Effector memory CD8-positive, alpha-beta T cell (primary cell): Measurements from ENCODE around the gene ZNF768.
A peak's percentile ranks its signal among the peaks of the same experiment; 100 is the strongest.
"Not testable (repeated sequence)": the region's sequence is repeated elsewhere in the genome, so short reads cannot be mapped to it uniquely, and the experiment has no call there.

Experiments
- ATAC-seq: fragments of 150-1000 bp; cut with Tn5 transposase; replicated peaks from 2 replicates; pipeline ENCODE4 v1.10.0; 2021; ENCODE audit warnings: mild to moderate bottlenecking, moderate library complexity
- DNase-seq, 3 experiments: peaks; one replicate each; pipeline ENCODE4 v3.0.0; 2021
- H3K27ac Mint-ChIP-seq, 2 donors: one replicate each; pipeline ENCODE4 v1.8.0; 2022; ENCODE audit warnings: mild to moderate bottlenecking in 2 of 2, mixed read lengths in 2 of 2, moderate library complexity in 2 of 2
- H3K27me3 Mint-ChIP-seq, 2 donors: one replicate each; pipeline ENCODE4 v1.8.0; 2022; ENCODE audit warnings: mixed read lengths in 2 of 2
- H3K36me3 Mint-ChIP-seq: one replicate; pipeline ENCODE4 v1.8.0; 2022; ENCODE audit warnings: mild to moderate bottlenecking, moderate library complexity, mixed read lengths; ENCODE audit not compliant: insufficient read depth
- H3K4me1 Mint-ChIP-seq, 2 donors: one replicate each; pipeline ENCODE4 v1.8.0; 2022; ENCODE audit warnings: low read depth in 2 of 2, mixed read lengths in 2 of 2
- H3K4me3 Mint-ChIP-seq, 2 donors: one replicate each; pipeline ENCODE4 v1.8.0; 2022; ENCODE audit warnings: mild to moderate bottlenecking in 2 of 2, mixed read lengths in 2 of 2, moderate library complexity in 2 of 2
- H3K9me3 Mint-ChIP-seq, 2 donors: one replicate each; pipeline ENCODE4 v1.8.0; 2022; ENCODE audit warnings: mixed read lengths in 2 of 2

ZNF768 gene

GRCh38 chr16:30522702-30523463 is 3.5 kb downstream of the ZNF768 start:
- not testable (repeated sequence) for DNase-seq, ATAC-seq, H3K9me3 Mint-ChIP-seq, H3K27me3 Mint-ChIP-seq, H3K4me3 Mint-ChIP-seq
- Mint-ChIP-seq H3K36me3 (peaks cover 61% of the 10 kb centered on the region), H3K27ac (peak overlapping the region; percentile 26 to 51), H3K4me1 (peaks cover 23 to 26% of the 10 kb centered on the region in 2 donors)

- ATAC-seq: no peak
- peaks cover 19% of the 10 kb centered on the region in 2 donors for H3K4me1 Mint-ChIP-seq
- H3K36me3 Mint-ChIP-seq: peaks cover 65% of the 10 kb centered on the region
- no peak for DNase-seq
- H3K27me3 Mint-ChIP-seq: no peaks in the 10 kb centered on the region
- H3K4me3 Mint-ChIP-seq: peak overlapping the region in 1 of 2 donors; percentile 2
- no peaks in the 10 kb centered on the region for H3K9me3 Mint-ChIP-seq
- H3K27ac Mint-ChIP-seq: peak overlapping the region; percentile 26 to 44
These were observed 4.3 kb downstream of the ZNF768 start for GRCh38 chr16:30521873-30522641.

DNA sequence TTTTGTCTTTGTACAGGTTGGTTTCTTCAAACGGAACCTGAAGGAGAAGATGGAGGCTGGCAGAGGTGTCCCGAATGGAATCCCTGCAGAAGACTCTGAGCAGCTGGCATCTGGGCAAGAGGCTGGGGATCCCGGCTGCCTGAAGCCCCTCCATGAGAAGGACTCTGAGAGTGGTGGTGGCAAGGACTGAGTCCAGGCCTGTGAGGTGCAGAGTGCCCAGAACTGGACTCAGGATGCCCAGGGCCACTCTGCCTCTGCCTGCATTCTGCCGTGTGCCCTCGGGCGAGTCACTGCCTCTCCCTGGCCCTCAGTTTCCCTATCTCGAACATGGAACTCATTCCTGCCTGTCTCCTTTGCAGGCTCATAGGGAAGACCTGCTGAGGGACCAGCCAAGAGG is 4.9 kb downstream of the ZNF768 start:
- H3K27me3 Mint-ChIP-seq: no peaks in the 10 kb centered on the region
- ATAC-seq: no peak
- peak overlapping the region; percentile 26 to 49 for H3K27ac Mint-ChIP-seq
- H3K9me3 Mint-ChIP-seq: no peaks in the 10 kb centered on the region
- peaks cover 70% of the 10 kb centered on the region for H3K36me3 Mint-ChIP-seq
- H3K4me3 Mint-ChIP-seq: no peak overlapping the region
- H3K4me1 Mint-ChIP-seq: peaks cover 19 to 21% of the 10 kb centered on the region in 2 donors
- no peak for DNase-seq

DNA sequence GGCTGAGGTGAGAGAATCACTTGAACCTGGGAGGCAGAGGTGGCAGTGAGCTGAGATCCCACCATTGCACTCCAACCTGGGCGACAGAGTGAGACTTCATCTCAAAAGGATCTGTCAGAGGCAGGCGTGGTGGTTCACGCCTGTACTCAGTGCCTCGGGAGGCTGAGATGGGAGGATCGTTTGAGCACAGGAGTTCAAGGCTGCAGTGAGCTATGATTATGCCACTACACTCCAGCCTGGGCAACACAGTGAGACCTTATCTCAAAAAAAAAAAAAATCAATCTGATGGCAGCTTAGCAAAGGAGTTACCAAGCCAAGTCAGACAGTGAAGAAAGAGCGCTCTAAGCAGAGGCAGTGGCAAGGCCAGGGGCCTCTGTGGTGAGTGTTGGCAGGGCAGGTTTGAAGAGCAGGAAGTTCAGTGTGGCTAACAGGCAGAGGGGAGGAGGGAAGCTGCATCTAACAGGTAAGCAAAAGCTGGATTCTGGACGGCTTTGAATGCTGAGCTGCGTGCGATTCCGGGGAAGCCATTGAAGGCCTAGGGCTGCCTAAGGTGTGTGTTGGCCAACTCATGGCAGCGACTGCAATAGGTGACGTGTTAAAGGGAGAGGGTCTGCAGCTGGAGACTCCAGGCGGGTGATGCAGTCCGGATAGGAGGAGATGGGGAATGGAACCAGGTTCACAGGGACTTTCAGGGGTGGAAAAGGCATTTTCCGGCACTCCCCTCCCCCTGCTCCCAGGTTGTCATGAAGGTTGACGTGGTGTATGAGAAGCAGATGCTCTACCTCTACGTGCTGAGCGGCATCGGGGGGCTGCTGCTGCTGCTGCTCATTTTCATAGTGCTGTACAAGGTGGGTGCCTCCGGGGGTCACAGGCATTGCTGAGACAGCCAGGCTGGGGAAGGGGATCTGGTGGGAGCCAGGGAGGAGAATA is 7.0 kb downstream of the ZNF768 start:
- DNase-seq: no peak
- no peaks in the 10 kb centered on the region for H3K27me3 Mint-ChIP-seq
- peak overlapping the region; percentile 52 to 53 for H3K27ac Mint-ChIP-seq
- H3K36me3 Mint-ChIP-seq: peaks cover 87% of the 10 kb centered on the region
- H3K4me1 Mint-ChIP-seq: peaks cover 11 to 25% of the 10 kb centered on the region in 2 donors
- H3K9me3 Mint-ChIP-seq: no peaks in the 10 kb centered on the region
- no peak overlapping the region for H3K4me3 Mint-ChIP-seq
- peak; percentile 51 for ATAC-seq

GRCh38 chr16:30518552-30518951 is 7.8 kb downstream of the ZNF768 start:
- ATAC-seq (no peak), DNase-seq (no peak)
- peaks cover 92% of the 10 kb centered on the region for H3K36me3 Mint-ChIP-seq
- no peaks in the 10 kb centered on the region for H3K9me3 Mint-ChIP-seq
- no peak overlapping the region for H3K4me3 Mint-ChIP-seq
- H3K27ac Mint-ChIP-seq: peak overlapping the region; percentile 77 to 84
- peaks cover 11 to 25% of the 10 kb centered on the region in 2 donors for H3K4me1 Mint-ChIP-seq
- H3K27me3 Mint-ChIP-seq: no peaks in the 10 kb centered on the region

DNA sequence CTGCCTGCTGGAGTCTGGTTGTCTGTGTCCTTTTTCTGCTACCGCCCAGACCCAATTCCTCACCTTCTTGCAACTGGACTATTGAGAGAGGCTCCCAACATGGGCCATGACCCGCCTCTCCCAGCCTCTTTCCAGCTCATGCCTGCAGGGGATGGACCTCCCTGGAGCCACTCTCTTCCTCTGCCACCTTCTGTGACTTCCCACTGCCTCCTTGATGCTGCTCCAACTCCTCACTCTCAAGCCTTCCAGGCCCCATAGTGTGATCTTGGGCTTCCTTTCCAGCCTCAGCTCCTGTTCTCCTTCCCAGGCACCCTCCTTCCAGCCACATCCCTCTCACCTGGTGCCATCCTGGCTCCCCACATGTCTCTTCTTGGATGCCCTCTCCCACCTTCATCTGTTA is 11.1 kb downstream of the ZNF768 start:
- H3K36me3 Mint-ChIP-seq: peaks cover 100% of the 10 kb centered on the region
- H3K27me3 Mint-ChIP-seq: no peaks in the 10 kb centered on the region
- peak overlapping the region in 1 of 2 donors; percentile 75 for H3K27ac Mint-ChIP-seq

DNA sequence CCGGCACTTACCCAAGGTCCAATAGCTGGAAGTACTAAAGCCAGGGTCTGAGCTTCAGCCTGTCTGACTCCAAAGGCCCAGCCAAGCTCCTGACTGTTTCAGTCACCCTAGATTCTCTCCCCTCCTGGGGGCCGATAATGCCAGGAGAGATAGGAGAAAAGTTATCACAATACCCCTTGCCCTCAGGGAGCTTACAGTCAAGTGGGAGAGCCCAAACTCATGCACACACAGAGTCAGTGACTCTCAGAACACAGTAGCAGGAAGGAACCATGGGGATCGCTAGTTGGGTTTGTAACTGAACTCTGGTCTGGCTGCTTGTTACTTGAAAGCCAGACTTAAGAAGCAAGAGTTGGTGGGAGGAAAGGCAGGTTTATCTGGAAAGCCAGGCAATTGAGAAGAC is 14.9 kb downstream of the ZNF768 start:
- Mint-ChIP-seq H3K4me1 (peaks cover 17 to 20% of the 10 kb centered on the region in 2 donors), H3K27ac (peak overlapping the region in 1 of 2 donors; percentile 68), H3K4me3 (no peak overlapping the region), H3K27me3 (no peaks in the 10 kb centered on the region), H3K36me3 (peaks cover 100% of the 10 kb centered on the region), H3K9me3 (no peaks in the 10 kb centered on the region)
- ATAC-seq: no peak
- DNase-seq: no peak

More for the DNA sequence above, 11.1 kb downstream of the ZNF768 start:
- Mint-ChIP-seq H3K4me3 (no peak overlapping the region), H3K9me3 (no peaks in the 10 kb centered on the region), H3K4me1 (peaks cover 25 to 34% of the 10 kb centered on the region in 2 donors)
- DNase-seq (no peak), ATAC-seq (no peak)

- Mint-ChIP-seq H3K4me3 (no peak overlapping the region), H3K27ac (peak overlapping the region; percentile 38 to 68), H3K9me3 (no peaks in the 10 kb centered on the region), H3K36me3 (peaks cover 100% of the 10 kb centered on the region), H3K27me3 (no peaks in the 10 kb centered on the region), H3K4me1 (peaks cover 14 to 20% of the 10 kb centered on the region in 2 donors)
- ATAC-seq (no peak), DNase-seq (no peak)
These were observed 15.9 kb downstream of the ZNF768 start for GRCh38 chr16:30510376-30510938.

DNA sequence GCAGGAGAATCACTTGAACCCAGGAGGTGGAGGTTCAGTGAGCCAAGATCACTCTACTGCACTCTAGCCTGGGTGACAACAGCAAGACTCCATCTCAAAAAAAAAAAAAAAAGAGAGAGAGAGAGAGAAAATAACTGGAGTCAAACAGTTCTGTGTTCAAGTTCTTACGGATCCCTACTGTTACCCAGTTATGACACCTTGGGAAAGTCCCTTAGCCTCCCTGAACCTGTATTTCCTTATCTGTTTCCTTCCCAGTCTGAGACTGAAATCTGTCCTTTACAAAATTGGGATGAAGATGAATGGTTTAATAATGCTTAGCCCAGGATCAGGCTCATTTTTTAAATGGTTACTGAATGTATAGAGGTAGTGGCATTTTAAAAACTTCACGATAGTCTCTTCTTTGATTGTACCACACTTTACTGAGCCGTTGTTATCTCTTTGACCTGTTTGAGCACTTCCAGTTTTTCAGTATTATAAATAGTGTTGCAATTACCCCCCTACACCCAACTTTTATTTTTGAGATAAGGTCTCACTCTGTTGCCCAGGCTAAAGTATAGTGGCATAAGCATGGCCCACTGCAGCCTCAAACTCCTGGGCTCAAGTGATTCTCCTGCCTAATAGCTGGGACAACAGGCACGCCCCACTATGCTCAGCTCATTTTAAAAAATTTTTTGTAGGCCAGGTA is 17.1 kb downstream of the ZNF768 start:
- Mint-ChIP-seq H3K27ac (peak overlapping the region; percentile 46 to 68), H3K4me1 (peaks cover 11 to 20% of the 10 kb centered on the region in 2 donors), H3K36me3 (peaks cover 100% of the 10 kb centered on the region), H3K27me3 (no peaks in the 10 kb centered on the region), H3K9me3 (no peaks in the 10 kb centered on the region), H3K4me3 (no peak overlapping the region)
- DNase-seq (no peak), ATAC-seq (no peak)

DNA sequence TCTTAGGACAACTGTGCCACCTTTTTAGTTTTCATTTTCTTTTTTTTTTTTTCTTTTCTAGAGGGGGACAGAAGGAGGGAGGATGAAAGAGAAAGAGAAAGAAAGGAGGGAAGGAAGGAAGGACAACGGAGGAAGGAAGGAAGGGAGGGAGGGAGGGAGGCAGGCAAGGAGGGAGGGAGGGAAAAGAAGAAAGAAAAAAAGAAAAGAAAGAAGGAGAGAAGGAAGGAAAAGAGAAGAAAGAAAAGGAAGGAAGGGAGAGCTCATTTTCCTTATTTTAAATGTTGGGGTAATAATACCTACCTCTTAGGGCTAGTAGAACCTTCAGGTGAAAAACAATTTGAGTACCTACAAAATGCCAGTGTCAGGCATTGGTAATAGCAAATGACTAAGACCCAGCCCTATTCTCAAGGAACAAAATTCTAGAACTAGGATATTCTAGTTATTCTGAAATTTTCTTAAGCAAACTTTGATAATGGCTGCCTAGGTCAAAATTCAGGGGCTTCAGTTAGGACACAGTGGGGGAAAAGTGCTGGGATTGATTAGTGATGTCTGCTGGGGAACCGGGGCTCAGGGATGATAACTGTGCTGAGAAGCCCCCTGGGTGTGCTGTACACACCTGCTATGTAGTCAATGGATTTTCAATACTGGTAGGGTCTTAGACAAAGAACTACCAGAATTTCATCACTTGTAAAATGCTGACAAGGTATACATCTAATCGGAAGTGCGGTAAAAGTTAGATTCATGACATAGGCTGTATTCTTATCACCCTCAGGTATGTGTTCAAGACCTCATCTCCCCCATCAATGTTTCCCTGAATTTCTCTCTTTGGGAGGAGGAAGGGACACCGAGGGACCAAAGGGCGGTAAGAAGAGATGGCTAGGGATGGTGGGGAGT is 22.7 kb downstream of the ZNF768 start:
- Mint-ChIP-seq H3K36me3 (peaks cover 100% of the 10 kb centered on the region), H3K4me3 (peak overlapping the region in 1 of 2 donors; percentile 16), H3K27ac (peak overlapping the region; percentile 74 to 92), H3K27me3 (no peaks in the 10 kb centered on the region), H3K4me1 (peaks cover 6 to 16% of the 10 kb centered on the region in 2 donors), H3K9me3 (no peaks in the 10 kb centered on the region)
- no peak for DNase-seq
- no peak for ATAC-seq

GRCh38 chr16:30499284-30499683 is 27.1 kb downstream of the ZNF768 start:
- H3K27me3 Mint-ChIP-seq: no peaks in the 10 kb centered on the region
- DNase-seq: no peak
- H3K4me1 Mint-ChIP-seq: peaks cover 12 to 24% of the 10 kb centered on the region in 2 donors
- H3K27ac Mint-ChIP-seq: peak overlapping the region in 1 of 2 donors; percentile 71
- ATAC-seq: no peak
- H3K36me3 Mint-ChIP-seq: peaks cover 97% of the 10 kb centered on the region
- H3K4me3 Mint-ChIP-seq: no peak overlapping the region
- H3K9me3 Mint-ChIP-seq: no peaks in the 10 kb centered on the region

GRCh38 chr16:30494709-30495108 is 31.7 kb downstream of the ZNF768 start:
- ATAC-seq (no peak), DNase-seq (no peak)
- no peak overlapping the region for H3K4me3 Mint-ChIP-seq
- H3K4me1 Mint-ChIP-seq: peaks cover 25 to 30% of the 10 kb centered on the region in 2 donors
- H3K36me3 Mint-ChIP-seq: peaks cover 95% of the 10 kb centered on the region
- H3K27ac Mint-ChIP-seq: peak overlapping the region; percentile 56 to 83
- H3K9me3 Mint-ChIP-seq: no peaks in the 10 kb centered on the region
- H3K27me3 Mint-ChIP-seq: no peaks in the 10 kb centered on the region
